Measurements from ENCODE around the gene FGF23. TPM values are rescaled to one million over a fixed set of nuclear protein-coding genes. Genes with fewer than 3 reads are reported as not detected.

The FGF23 gene
- total and polyA plus RNA-seq, 2 donors (not counting 1 experiment from before 2014, with no cell fraction given): not detected

GRCh38 chr12:4422985-4423384, 43.5 kb upstream of the FGF23 start:
- Histone ChIP-seq H3K4me1 (ENCODE audit: control insufficient read depth, extremely low read depth, insufficient read depth, low read length) (no peaks in the 10 kb centered on the region), H3K9me3 (ENCODE audit: control insufficient read depth, insufficient read depth, low read depth, low read length) (no peaks in the 10 kb centered on the region), H3K9ac (ENCODE audit: insufficient read depth, low read length) (no peak overlapping the region), H2AFZ (ENCODE audit: low read length) (no peak overlapping the region), H3K27me3 (ENCODE audit: control insufficient read depth, insufficient read depth, low read length) (no peaks in the 10 kb centered on the region), H3K4me2 (ENCODE audit: extremely low read depth, insufficient read depth, low read length) (no peak overlapping the region), H3K27ac (ENCODE audit: insufficient read depth, low read length) (no peak overlapping the region), H3K4me3 (replicated peaks in 1 of 4; ENCODE audit: control extremely low read depth in 1 of 4, insufficient read depth in 1 of 4, low read depth in 3 of 4, low read length in 4 of 4) (no peak overlapping the region), H3K36me3 (ENCODE audit: control insufficient read depth, insufficient read depth, low read length) (no peaks in the 10 kb centered on the region), H3K79me2 (ENCODE audit: control insufficient read depth, insufficient read depth, low read length) (no peaks in the 10 kb centered on the region), H4K20me1 (ENCODE audit: control insufficient read depth, extremely low read depth, insufficient read depth, low read length) (no peaks in the 10 kb centered on the region)
- TF ChIP-seq, protein P1, sequence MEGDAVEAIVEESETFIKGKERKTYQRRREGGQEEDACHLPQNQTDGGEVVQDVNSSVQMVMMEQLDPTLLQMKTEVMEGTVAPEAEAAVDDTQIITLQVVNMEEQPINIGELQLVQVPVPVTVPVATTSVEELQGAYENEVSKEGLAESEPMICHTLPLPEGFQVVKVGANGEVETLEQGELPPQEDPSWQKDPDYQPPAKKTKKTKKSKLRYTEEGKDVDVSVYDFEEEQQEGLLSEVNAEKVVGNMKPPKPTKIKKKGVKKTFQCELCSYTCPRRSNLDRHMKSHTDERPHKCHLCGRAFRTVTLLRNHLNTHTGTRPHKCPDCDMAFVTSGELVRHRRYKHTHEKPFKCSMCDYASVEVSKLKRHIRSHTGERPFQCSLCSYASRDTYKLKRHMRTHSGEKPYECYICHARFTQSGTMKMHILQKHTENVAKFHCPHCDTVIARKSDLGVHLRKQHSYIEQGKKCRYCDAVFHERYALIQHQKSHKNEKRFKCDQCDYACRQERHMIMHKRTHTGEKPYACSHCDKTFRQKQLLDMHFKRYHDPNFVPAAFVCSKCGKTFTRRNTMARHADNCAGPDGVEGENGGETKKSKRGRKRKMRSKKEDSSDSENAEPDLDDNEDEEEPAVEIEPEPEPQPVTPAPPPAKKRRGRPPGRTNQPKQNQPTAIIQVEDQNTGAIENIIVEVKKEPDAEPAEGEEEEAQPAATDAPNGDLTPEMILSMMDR (conservative IDR thresholded peaks at IDR 0.05 in 1 of 2, IDR thresholded peaks at IDR 0.05 in 1 of 2; ENCODE audit: low read depth in 1 of 2, low read length in 2 of 2): no peak
- no peak for TF ChIP-seq EZH2 (IDR thresholded peaks at IDR 0.05; ENCODE audit: low read length, missing control alignments)
- no peak for DNase-seq (ENCODE audit: low read depth in 2 of 2)

GRCh38 chr12:4421590-4422031, 42.1 kb upstream of the FGF23 start:
- H2AFZ ChIP-seq (ENCODE audit: low read length): no peak overlapping the region
- no peaks in the 10 kb centered on the region for H3K27me3 ChIP-seq (ENCODE audit: control insufficient read depth, insufficient read depth, low read length)
- H3K4me2 ChIP-seq (ENCODE audit: extremely low read depth, insufficient read depth, low read length): no peak overlapping the region
- H3K9me3 ChIP-seq (ENCODE audit: control insufficient read depth, insufficient read depth, low read depth, low read length): no peaks in the 10 kb centered on the region
- H3K4me3 ChIP-seq (replicated peaks in 1 of 4; ENCODE audit: control extremely low read depth in 1 of 4, insufficient read depth in 1 of 4, low read depth in 3 of 4, low read length in 4 of 4): no peak overlapping the region
- DNase-seq (ENCODE audit: low read depth in 2 of 2): peak; percentile 7 to 39
- no peaks in the 10 kb centered on the region for H3K79me2 ChIP-seq (ENCODE audit: control insufficient read depth, insufficient read depth, low read length)
- no peaks in the 10 kb centered on the region for H3K4me1 ChIP-seq (ENCODE audit: control insufficient read depth, extremely low read depth, insufficient read depth, low read length)
- H3K9ac ChIP-seq (ENCODE audit: insufficient read depth, low read length): no peak overlapping the region
- no peaks in the 10 kb centered on the region for H4K20me1 ChIP-seq (ENCODE audit: control insufficient read depth, extremely low read depth, insufficient read depth, low read length)
- H3K27ac ChIP-seq (ENCODE audit: insufficient read depth, low read length): no peak overlapping the region
- H3K36me3 ChIP-seq (ENCODE audit: control insufficient read depth, insufficient read depth, low read length): no peaks in the 10 kb centered on the region
- TF ChIP-seq EZH2 (IDR thresholded peaks at IDR 0.05; ENCODE audit: low read length, missing control alignments): no peak
- TF ChIP-seq, protein P1 (conservative IDR thresholded peaks at IDR 0.05 in 1 of 2, IDR thresholded peaks at IDR 0.05 in 1 of 2; ENCODE audit: low read depth in 1 of 2, low read length in 2 of 2): peak; percentile 59 to 63

DNA sequence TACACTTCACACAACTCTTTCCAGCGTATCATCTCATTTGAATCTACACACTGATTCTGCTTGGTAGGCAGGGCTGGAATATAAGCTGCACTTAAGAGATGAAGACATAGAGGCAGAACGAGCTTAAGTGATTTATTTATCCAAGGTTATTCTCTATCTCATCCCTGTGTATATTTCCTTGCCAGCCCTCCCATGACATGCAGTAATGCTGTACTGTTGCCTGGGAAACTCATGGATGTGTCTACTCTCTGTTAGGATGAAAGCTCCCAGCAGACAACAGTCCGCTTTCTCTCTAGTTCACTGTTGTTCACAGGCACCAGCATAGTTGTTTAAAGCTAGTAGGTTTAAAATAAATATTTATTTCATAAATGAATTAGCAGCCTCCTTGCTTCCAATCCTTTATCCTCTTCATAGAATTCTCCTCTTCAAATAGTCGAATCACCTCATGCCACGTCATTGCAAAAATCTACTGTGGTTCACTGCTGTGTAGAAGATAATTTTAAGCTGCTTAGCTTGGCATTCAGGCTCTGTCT, 40.7 kb upstream of the FGF23 start:
- DNase-seq (ENCODE audit: low read depth in 2 of 2): no peak
- Histone ChIP-seq H3K4me2 (ENCODE audit: extremely low read depth, insufficient read depth, low read length) (no peak overlapping the region), H2AFZ (ENCODE audit: low read length) (no peak overlapping the region), H3K9me3 (ENCODE audit: control insufficient read depth, insufficient read depth, low read depth, low read length) (no peaks in the 10 kb centered on the region), H3K27me3 (ENCODE audit: control insufficient read depth, insufficient read depth, low read length) (no peaks in the 10 kb centered on the region), H3K27ac (ENCODE audit: insufficient read depth, low read length) (no peak overlapping the region), H3K36me3 (ENCODE audit: control insufficient read depth, insufficient read depth, low read length) (no peaks in the 10 kb centered on the region), H4K20me1 (ENCODE audit: control insufficient read depth, extremely low read depth, insufficient read depth, low read length) (no peaks in the 10 kb centered on the region), H3K9ac (ENCODE audit: insufficient read depth, low read length) (no peak overlapping the region), H3K4me1 (ENCODE audit: control insufficient read depth, extremely low read depth, insufficient read depth, low read length) (no peaks in the 10 kb centered on the region), H3K79me2 (ENCODE audit: control insufficient read depth, insufficient read depth, low read length) (no peaks in the 10 kb centered on the region), H3K4me3 (replicated peaks in 1 of 4; ENCODE audit: control extremely low read depth in 1 of 4, insufficient read depth in 1 of 4, low read depth in 3 of 4, low read length in 4 of 4) (no peak overlapping the region)
- TF ChIP-seq, protein P1 (conservative IDR thresholded peaks at IDR 0.05 in 1 of 2, IDR thresholded peaks at IDR 0.05 in 1 of 2; ENCODE audit: low read depth in 1 of 2, low read length in 2 of 2): no peak

Measured in fibroblast of lung (primary cell).